Calu3 (cell line): ENCODE results near the gene HOXA11. TPM values are rescaled to one million over a fixed set of nuclear protein-coding genes. Genes with fewer than 3 reads are reported as not detected.

ENCODE experiments used
- BruUV-seq: library from RNA; stranded (reverse); fragments of 400-500 nt; replicated peaks from 2 replicates; lab custom pipeline; 2021; lab: Mats Ljungman, UMichigan
- CTCF ChIA-PET: fragments of 300-600 bp; sonication (Branson Sonifier 250); formaldehyde crosslinking; loops from one replicate; lab custom pipeline; 2022; ENCODE audit warnings: antibody characterized with exemption; lab: Charles Lee
- DNase-seq: peaks from one replicate; pipeline ENCODE4 v3.0.0; 2022
- H3K27ac Mint-ChIP-seq: one replicate; pipeline ENCODE4 v1.8.0; 2022; ENCODE audit warnings: mixed read lengths; ENCODE audit not compliant: unreplicated experiment
- H3K27me3 Mint-ChIP-seq: one replicate; pipeline ENCODE4 v1.8.0; 2022; ENCODE audit warnings: mixed read lengths; ENCODE audit not compliant: unreplicated experiment
- H3K36me3 Mint-ChIP-seq: one replicate; pipeline ENCODE4 v1.8.0; 2022; ENCODE audit warnings: mild to moderate bottlenecking, moderate library complexity, mixed read lengths; ENCODE audit not compliant: insufficient read depth, unreplicated experiment
- H3K4me1 Mint-ChIP-seq: one replicate; pipeline ENCODE4 v1.8.0; 2022; ENCODE audit warnings: mild to moderate bottlenecking, low read depth, mixed read lengths; ENCODE audit not compliant: unreplicated experiment
- H3K4me3 Mint-ChIP-seq: one replicate; pipeline ENCODE4 v1.8.0; 2022; ENCODE audit warnings: mild to moderate bottlenecking, low read depth, moderate library complexity, mixed read lengths; ENCODE audit not compliant: unreplicated experiment
- H3K9me3 Mint-ChIP-seq: one replicate; pipeline ENCODE4 v1.8.0; 2022; ENCODE audit warnings: low read depth, mixed read lengths; ENCODE audit not compliant: unreplicated experiment
- intact Hi-C: fragments of 100-400 bp; cut with micrococcal nuclease; formaldehyde crosslinking; loops from one replicate; pipeline ENCODE4 v1.10.0; 2022; ENCODE audit not compliant: unreplicated experiment
- total RNA-seq: library from RNA; stranded (reverse); gene quantifications from 2 replicates; pipeline ENCODE4 v1.2.3, GENCODE V29; 2022
- TF ChIP-seq, protein P1 (sequence below): fragments of 200-600 bp; IDR thresholded peaks from one replicate; pipeline ENCODE4 v1.8.0; 2022; ENCODE audit warnings: antibody characterized with exemption; ENCODE audit not compliant: unreplicated experiment

Gene HOXA11
- total RNA-seq, 1 experiment from 2014 or later = 0.54 TPM

DNA sequence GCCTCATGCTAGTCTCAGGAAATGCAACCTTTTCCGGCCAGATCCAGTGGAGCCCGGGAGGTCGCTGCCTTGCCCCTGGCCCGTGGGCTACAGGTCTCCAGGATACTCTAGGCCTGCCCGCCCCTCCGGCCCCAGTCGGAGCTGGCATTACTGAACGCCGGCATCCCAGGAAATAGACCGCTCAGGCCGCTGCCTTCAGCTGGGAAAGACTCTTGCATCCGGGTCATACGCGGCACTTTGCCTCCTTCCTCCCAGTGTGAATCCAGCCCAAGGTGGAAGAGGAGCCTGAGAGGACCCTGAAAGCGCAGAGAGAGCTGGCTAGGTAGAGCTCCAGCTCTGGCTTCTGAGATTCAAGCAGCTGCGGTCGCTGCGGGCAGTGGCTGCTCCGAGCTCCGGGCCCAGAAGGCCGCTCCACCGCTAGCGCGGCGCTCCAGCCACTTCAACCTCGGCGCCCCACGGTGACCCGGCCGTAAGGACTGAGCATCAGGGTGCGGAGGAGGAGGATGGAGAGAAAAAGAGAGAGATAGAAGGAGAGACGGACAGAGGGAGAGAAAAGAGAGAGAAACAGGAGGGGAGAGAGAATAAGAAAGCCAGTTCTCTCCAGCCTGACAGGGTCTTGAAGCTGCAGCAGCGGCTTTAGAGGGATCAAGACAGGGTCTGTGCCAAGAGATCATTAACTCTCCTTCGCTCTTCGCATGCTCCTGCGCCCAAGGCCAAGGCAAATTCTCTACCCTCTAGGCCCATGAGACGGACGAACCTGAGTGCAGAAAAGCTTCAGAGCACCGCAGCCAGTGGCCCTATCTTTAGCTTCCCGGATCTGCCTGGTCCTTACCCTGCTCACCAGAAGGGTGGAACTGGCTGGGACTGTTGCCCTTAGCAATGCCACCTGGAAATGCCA, 9.2 kb downstream of the HOXA11 start:
- intact Hi-C loops = no loop called here
- TF ChIP-seq, protein P1, sequence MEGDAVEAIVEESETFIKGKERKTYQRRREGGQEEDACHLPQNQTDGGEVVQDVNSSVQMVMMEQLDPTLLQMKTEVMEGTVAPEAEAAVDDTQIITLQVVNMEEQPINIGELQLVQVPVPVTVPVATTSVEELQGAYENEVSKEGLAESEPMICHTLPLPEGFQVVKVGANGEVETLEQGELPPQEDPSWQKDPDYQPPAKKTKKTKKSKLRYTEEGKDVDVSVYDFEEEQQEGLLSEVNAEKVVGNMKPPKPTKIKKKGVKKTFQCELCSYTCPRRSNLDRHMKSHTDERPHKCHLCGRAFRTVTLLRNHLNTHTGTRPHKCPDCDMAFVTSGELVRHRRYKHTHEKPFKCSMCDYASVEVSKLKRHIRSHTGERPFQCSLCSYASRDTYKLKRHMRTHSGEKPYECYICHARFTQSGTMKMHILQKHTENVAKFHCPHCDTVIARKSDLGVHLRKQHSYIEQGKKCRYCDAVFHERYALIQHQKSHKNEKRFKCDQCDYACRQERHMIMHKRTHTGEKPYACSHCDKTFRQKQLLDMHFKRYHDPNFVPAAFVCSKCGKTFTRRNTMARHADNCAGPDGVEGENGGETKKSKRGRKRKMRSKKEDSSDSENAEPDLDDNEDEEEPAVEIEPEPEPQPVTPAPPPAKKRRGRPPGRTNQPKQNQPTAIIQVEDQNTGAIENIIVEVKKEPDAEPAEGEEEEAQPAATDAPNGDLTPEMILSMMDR = no peak
- Mint-ChIP-seq H3K27me3 (no peaks in the 10 kb centered on the region), H3K27ac (no peak overlapping the region), H3K36me3 (peaks cover 28% of the 10 kb centered on the region), H3K4me3 (no peak overlapping the region), H3K9me3 (no peaks in the 10 kb centered on the region), H3K4me1 (peaks cover 28% of the 10 kb centered on the region)
- DNase-seq = no peak
- CTCF ChIA-PET = no interaction called here
- no TSS peak for BruUV-seq

DNA sequence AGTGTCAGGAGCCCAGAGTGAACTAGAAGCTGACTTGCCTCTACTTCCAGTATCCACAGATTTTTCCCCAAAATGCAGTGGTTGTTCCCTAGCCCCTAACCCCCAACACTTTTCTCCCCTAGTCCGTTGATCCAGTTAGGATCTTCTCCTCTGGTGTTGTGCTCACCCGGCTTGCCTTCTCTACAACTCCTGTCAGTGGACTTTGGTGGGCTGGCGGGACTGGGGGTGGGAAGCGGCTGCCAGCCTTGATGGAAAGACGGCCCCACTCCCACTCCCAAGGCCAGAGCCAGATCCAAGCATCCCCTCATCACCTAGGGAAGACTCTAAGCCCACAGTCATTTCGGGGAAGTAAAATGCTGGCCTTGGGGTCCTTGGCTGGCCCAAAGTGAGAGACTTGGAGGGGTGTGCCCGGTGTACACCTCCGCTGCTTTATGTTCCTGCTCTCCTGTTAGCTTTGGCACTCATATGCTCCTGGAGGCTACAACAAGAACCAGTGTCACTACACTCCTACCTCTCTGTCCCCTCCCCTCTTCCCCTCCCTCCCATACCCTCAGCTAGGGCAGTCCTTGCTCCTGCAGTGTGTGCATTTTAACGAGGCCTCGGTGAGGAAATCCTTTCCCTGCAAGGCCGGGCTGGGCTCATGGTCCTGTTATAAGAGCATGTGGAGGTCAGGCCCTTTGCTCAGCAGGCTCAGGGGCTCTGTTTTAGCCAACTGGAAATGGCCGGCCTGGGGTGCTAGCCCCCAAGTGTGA, 10.0 kb downstream of the HOXA11 start:
- peak overlapping the region; percentile 3 for H3K27ac Mint-ChIP-seq
- H3K4me3 Mint-ChIP-seq = peak overlapping the region; percentile 72

DNA sequence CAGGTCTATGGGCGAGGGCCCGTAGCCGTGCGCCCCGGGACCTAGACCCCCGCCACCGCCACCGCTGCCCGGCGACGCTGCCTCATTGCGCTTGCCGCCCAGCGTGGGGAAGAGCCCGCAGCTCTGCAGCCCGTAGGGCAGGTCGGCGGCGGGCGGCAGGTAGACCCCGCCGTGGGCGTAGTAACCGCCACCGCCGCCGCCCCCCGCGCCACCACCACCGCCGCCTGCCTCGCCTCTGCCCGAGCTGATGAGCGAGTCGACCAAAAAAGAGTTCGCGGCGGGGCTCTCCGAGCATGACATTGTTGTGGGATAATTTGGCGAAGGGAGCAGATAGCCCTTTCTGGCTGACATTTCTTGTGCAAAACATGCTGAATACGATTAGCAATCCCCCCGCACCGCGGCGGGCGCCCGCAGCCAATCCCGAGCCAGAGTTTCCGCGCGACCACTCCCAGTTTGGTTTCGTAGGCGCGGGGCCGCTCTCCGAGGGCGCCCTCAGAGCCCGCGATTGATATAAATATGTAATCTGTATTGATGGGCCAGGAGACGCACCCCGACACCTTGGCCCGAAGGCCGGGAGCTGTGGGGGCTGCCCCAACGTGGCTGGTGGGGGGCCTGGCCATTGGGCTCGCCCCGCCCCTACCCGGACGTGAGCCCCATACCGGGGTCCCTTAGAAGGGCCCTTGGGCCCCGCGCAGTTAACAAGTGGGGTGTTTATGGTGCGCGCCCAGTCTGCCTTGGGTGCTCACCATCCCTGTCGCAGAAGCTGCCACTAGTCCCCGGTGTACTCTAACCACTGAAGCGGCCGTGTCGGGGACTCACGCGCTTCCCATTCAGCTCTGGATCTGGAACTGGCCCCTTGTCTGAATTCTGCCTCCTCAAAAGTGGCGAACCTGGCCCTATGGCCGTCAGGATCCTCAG, 10.8 kb downstream of the HOXA11 start, which contains the start of gene HOXA10:
Gene HOXA10, minus strand, starts transcription at position 365 of the 918 bp plus-strand sequence. Its CDS starts 14 bp downstream, at position 351.
- CTCF ChIA-PET = interaction anchor here (0.7 to 2.1 kb wide), 2 partner anchors 24 to 616 kb away, joined by 3 to 8 read pairs; no protein-coding TSS in a partner anchor
- peaks cover 29% of the 10 kb centered on the region for H3K4me1 Mint-ChIP-seq
- H3K9me3 Mint-ChIP-seq = no peaks in the 10 kb centered on the region
- no TSS peak for BruUV-seq
- H3K27ac Mint-ChIP-seq = peak within 1 kb of the TSS; percentile 3
- H3K27me3 Mint-ChIP-seq = no peaks in the 10 kb centered on the region
- DNase-seq = no peak
- TF ChIP-seq, protein P1 = no peak
- peak within 1 kb of the TSS; percentile 72 for H3K4me3 Mint-ChIP-seq
- intact Hi-C loops = no loop called here
- peaks cover 39% of the 10 kb centered on the region for H3K36me3 Mint-ChIP-seq

More for the DNA sequence above, 10.0 kb downstream of the HOXA11 start:
- peaks cover 31% of the 10 kb centered on the region for H3K36me3 Mint-ChIP-seq
- CTCF ChIA-PET = no interaction called here
- H3K9me3 Mint-ChIP-seq = no peaks in the 10 kb centered on the region
- DNase-seq = no peak
- no peaks in the 10 kb centered on the region for H3K27me3 Mint-ChIP-seq
- intact Hi-C loops = no loop called here
- H3K4me1 Mint-ChIP-seq = peaks cover 35% of the 10 kb centered on the region
- BruUV-seq = no TSS peak
- TF ChIP-seq, protein P1 = no peak

DNA sequence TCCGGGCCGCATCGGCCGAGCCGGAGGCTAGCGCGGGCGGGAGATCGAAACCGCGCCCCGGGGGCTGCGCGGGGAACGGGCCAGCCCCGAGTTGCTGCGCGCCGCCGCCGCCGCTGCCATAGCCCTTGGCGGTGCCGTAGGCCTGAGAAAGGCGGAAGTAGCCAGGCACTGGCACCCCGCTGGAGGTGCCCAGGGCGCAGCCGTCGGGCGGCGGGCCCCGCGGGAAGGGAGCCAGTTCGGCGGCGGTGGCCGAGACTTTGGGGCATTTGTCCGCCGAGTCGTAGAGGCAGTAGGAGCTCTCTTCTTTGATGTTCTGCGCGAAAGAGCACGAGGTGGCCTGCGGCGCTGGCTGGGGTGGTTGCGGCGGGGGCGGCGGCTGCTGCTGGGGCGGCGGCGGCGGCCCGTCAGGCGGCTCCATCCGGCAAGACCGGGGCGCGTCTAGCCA, 11.5 kb downstream of the HOXA11 start:
- Mint-ChIP-seq H3K9me3 (no peaks in the 10 kb centered on the region), H3K4me1 (peaks cover 34% of the 10 kb centered on the region), H3K36me3 (peaks cover 44% of the 10 kb centered on the region), H3K27ac (no peak overlapping the region), H3K4me3 (peak overlapping the region; percentile 72), H3K27me3 (no peaks in the 10 kb centered on the region)
- TF ChIP-seq, protein P1 = no peak
- BruUV-seq = no TSS peak
- CTCF ChIA-PET = interaction anchor here (0.7 to 2.1 kb wide), 2 partner anchors 23 to 616 kb away, joined by 3 to 8 read pairs; no protein-coding TSS in a partner anchor
- intact Hi-C loops = no loop called here
- peak; percentile 73 for DNase-seq
